ENCODE results near the gene ABHD5. TPM values are rescaled to one million over a fixed set of nuclear protein-coding genes. Genes with fewer than 3 reads are reported as not detected.

Gene ABHD5
- total and polyA plus RNA-seq, 2 of the 13 experiments (the other 11 are each of a cell fraction or from before 2014, with no cell fraction given): 4.5 to 13.3 TPM

DNA sequence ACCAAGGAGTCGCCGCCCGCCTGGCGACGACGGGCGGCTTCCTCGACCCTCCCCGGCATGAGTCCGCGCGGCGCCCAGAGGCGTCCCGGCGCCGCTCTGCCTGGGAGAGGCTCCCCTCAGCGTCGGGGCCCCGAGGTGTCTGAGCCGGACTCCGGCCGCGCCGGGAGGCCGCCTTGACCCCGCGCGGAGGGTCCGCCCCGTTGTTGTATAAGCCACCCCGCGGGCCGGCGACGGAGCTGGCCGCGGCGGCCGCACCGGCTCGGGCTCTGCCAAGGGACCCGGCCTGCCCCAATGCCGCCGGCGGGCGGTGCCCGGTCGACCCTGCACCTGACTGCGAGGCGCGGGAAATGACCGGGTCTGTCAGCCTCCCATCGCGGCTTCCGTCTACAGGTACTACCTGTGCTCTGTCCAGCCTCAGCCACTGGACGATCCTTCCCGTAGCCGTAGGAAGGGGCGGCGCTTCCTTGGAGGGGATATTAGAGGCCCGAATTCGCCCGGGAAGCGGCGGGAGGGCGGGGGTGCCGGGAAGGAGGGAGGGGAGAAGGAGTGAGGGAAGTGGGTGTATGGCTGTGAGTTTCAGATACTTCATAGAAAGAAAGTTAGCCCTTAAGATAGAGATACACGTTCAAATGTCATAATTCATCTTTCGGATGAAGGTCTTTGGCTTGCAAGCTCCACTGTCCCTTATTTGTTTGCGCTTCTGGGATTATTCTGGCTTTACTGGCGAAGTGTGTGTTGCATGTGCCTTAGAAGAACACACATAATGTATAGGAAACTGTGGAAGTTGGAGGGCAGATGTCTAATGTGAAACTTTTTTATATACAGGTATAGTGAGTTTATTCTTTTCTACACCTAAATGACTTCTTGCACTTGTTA is 620 bp downstream of the ABHD5 start (continued):
- TF ChIP-seq ZNF550 (CRISPR knock-in tag; IDR thresholded peaks at IDR 0.05; ENCODE audit: borderline replicate concordance) (no peak), NR2F1 (CRISPR knock-in tag; IDR thresholded peaks at IDR 0.05) (no peak), ZSCAN12 (CRISPR knock-in tag; IDR thresholded peaks at IDR 0.05) (no peak), ZNF709 (CRISPR knock-in tag; IDR thresholded peaks at IDR 0.05) (peak; percentile 56; the same call in 1 of the 2 replicates), THAP11 (CRISPR knock-in tag; IDR thresholded peaks at IDR 0.05) (no peak), ZNF547 (CRISPR knock-in tag; IDR thresholded peaks at IDR 0.05) (no peak; the same call in 1 of the 2 replicates), ZNF780A (CRISPR knock-in tag; IDR thresholded peaks at IDR 0.05) (no peak), KDM3A (CRISPR knock-in tag; IDR thresholded peaks at IDR 0.05; ENCODE audit: low read depth) (no peak), NR2C2 (CRISPR knock-in tag; IDR thresholded peaks at IDR 0.05; ENCODE audit: borderline replicate concordance) (0 out of 2 replicates have a peak, but pooled peaks have one; percentile 2), ZNF121 (CRISPR knock-in tag; IDR thresholded peaks at IDR 0.05) (no peak), ZNF383 (CRISPR knock-in tag; IDR thresholded peaks at IDR 0.05; ENCODE audit: borderline replicate concordance) (no peak), NCOR1 (IDR thresholded peaks at IDR 0.05; ENCODE audit: borderline replicate concordance, low read length) (no peak), SP4 (CRISPR knock-in tag; IDR thresholded peaks at IDR 0.05) (no peak), MAFG (CRISPR knock-in tag; IDR thresholded peaks at IDR 0.05) (0 out of 2 replicates have a peak, but pooled peaks have one; percentile 9), SP5 (CRISPR knock-in tag; IDR thresholded peaks at IDR 0.05; ENCODE audit: borderline replicate concordance, low read depth) (no peak), SP2 (CRISPR knock-in tag; IDR thresholded peaks at IDR 0.05) (no peak), ZNF224 (CRISPR knock-in tag; IDR thresholded peaks at IDR 0.05) (no peak), ZNF256 (CRISPR knock-in tag; conservative IDR thresholded peaks at IDR 0.05) (no peak), KLF6 (CRISPR knock-in tag; IDR thresholded peaks at IDR 0.05) (no peak)
- TF ChIP-seq, protein P1, sequence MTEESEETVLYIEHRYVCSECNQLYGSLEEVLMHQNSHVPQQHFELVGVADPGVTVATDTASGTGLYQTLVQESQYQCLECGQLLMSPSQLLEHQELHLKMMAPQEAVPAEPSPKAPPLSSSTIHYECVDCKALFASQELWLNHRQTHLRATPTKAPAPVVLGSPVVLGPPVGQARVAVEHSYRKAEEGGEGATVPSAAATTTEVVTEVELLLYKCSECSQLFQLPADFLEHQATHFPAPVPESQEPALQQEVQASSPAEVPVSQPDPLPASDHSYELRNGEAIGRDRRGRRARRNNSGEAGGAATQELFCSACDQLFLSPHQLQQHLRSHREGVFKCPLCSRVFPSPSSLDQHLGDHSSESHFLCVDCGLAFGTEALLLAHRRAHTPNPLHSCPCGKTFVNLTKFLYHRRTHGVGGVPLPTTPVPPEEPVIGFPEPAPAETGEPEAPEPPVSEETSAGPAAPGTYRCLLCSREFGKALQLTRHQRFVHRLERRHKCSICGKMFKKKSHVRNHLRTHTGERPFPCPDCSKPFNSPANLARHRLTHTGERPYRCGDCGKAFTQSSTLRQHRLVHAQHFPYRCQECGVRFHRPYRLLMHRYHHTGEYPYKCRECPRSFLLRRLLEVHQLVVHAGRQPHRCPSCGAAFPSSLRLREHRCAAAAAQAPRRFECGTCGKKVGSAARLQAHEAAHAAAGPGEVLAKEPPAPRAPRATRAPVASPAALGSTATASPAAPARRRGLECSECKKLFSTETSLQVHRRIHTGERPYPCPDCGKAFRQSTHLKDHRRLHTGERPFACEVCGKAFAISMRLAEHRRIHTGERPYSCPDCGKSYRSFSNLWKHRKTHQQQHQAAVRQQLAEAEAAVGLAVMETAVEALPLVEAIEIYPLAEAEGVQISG (CRISPR knock-in tag; IDR thresholded peaks at IDR 0.05): peak; percentile 11; the same call in 1 of the 2 replicates
- TF ChIP-seq, protein P2, sequence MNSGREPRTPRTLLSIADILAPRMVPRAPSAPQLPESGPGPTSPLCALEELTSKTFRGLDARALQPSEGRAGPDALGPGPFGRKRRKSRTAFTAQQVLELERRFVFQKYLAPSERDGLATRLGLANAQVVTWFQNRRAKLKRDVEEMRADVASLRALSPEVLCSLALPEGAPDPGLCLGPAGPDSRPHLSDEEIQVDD (CRISPR knock-in tag; IDR thresholded peaks at IDR 0.05; ENCODE audit: borderline replicate concordance): no peak
- TF ChIP-seq, protein P3, sequence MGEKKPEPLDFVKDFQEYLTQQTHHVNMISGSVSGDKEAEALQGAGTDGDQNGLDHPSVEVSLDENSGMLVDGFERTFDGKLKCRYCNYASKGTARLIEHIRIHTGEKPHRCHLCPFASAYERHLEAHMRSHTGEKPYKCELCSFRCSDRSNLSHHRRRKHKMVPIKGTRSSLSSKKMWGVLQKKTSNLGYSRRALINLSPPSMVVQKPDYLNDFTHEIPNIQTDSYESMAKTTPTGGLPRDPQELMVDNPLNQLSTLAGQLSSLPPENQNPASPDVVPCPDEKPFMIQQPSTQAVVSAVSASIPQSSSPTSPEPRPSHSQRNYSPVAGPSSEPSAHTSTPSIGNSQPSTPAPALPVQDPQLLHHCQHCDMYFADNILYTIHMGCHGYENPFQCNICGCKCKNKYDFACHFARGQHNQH (CRISPR knock-in tag; IDR thresholded peaks at IDR 0.05): no peak
- TF ChIP-seq, protein P4, sequence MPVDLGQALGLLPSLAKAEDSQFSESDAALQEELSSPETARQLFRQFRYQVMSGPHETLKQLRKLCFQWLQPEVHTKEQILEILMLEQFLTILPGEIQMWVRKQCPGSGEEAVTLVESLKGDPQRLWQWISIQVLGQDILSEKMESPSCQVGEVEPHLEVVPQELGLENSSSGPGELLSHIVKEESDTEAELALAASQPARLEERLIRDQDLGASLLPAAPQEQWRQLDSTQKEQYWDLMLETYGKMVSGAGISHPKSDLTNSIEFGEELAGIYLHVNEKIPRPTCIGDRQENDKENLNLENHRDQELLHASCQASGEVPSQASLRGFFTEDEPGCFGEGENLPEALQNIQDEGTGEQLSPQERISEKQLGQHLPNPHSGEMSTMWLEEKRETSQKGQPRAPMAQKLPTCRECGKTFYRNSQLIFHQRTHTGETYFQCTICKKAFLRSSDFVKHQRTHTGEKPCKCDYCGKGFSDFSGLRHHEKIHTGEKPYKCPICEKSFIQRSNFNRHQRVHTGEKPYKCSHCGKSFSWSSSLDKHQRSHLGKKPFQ (CRISPR knock-in tag; IDR thresholded peaks at IDR 0.05; ENCODE audit: insufficient replicate concordance): no peak
- TF ChIP-seq, protein P5, sequence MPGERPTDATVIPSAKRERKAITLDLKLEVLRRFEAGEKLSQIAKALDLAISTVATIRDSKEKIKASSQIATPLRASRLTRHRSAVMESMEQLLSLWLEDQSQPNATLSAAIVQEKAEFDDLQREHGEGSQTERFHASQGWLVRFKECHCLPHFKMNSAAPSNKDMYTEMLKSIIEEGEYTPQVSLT (CRISPR knock-in tag; IDR thresholded peaks at IDR 0.05; ENCODE audit: borderline replicate concordance, low read depth): no peak

Measured in HepG2 (cell line).